Epithelial cell of esophagus (primary cell): ENCODE results near the gene SS18L1.

ENCODE experiments used
- DNase-seq: peaks from one replicate; pipeline ENCODE4 v3.0.0; 2010; ENCODE audit warnings: low read depth
- H3K4me3 ChIP-seq: 2 replicates; pipeline ENCODE4 v1.5.1; 2011; ENCODE audit warnings: mild to moderate bottlenecking, low read length, control low read depth
- TF ChIP-seq, protein P1 (sequence below): IDR thresholded peaks from 2 replicates; pipeline ENCODE4 v1.5.1; 2011; ENCODE audit warnings: low read depth, mild to moderate bottlenecking, low read length, control low read depth, inconsistent platforms; ENCODE audit not compliant: insufficient read depth; ENCODE audit errors: missing control alignments

SS18L1 gene, protein sequence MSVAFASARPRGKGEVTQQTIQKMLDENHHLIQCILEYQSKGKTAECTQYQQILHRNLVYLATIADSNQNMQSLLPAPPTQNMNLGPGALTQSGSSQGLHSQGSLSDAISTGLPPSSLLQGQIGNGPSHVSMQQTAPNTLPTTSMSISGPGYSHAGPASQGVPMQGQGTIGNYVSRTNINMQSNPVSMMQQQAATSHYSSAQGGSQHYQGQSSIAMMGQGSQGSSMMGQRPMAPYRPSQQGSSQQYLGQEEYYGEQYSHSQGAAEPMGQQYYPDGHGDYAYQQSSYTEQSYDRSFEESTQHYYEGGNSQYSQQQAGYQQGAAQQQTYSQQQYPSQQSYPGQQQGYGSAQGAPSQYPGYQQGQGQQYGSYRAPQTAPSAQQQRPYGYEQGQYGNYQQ

DNA sequence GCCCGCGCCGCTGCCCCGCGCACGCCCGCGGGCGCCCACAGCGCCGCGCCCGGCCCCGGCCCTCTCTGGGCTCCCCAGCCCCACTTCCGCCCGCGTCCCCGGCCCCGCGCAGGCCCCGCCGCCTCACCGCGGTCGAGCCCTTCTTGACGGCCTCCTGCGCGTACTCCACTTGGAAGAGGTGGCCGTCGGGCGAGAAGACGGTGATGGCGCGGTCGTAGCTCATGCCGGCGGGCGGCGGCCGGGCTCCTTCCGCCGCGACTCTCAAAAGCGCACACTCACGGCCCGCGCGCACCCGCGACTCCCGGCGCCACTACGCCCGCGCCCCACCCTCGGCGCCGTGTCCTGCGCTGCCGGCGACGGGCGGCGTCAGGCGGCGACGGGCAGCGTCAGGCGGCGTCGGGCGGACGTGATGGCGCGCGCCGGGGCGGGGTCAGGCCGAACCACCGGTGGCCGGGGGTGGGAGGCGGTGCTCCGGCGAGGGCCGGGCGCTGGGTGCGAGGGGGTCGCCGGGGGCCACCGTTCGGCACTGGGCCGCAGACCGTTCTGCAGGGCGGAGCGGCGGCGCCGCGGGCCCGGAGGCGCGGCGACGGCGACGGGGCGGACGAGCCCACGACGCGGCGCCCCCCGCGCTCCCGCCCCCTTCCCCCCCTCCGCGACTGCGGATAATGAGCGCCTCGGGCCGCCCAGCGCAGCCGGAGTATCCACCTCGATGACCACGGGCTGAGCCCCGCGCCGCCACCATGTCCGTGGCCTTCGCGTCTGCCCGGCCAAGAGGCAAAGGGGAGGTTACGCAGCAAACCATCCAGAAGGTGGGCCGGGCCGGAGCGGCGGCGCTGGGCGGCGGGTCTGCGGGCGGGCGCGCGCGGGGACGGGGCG is at the start of gene SS18L1, which contains the start of gene PSMA7:
Gene SS18L1, plus strand, starts transcription at position 689 of the 876 bp plus-strand sequence. Its CDS starts 52 bp downstream, at position 741.
Gene PSMA7, minus strand, starts transcription at position 314 of the 876 bp plus-strand sequence. Its CDS starts 91 bp downstream, at position 223.
- TF ChIP-seq, protein P1, sequence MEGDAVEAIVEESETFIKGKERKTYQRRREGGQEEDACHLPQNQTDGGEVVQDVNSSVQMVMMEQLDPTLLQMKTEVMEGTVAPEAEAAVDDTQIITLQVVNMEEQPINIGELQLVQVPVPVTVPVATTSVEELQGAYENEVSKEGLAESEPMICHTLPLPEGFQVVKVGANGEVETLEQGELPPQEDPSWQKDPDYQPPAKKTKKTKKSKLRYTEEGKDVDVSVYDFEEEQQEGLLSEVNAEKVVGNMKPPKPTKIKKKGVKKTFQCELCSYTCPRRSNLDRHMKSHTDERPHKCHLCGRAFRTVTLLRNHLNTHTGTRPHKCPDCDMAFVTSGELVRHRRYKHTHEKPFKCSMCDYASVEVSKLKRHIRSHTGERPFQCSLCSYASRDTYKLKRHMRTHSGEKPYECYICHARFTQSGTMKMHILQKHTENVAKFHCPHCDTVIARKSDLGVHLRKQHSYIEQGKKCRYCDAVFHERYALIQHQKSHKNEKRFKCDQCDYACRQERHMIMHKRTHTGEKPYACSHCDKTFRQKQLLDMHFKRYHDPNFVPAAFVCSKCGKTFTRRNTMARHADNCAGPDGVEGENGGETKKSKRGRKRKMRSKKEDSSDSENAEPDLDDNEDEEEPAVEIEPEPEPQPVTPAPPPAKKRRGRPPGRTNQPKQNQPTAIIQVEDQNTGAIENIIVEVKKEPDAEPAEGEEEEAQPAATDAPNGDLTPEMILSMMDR = no peak
- peak within 1 kb of the TSS; percentile 72 for H3K4me3 ChIP-seq
- DNase-seq = peak; percentile 92

DNA sequence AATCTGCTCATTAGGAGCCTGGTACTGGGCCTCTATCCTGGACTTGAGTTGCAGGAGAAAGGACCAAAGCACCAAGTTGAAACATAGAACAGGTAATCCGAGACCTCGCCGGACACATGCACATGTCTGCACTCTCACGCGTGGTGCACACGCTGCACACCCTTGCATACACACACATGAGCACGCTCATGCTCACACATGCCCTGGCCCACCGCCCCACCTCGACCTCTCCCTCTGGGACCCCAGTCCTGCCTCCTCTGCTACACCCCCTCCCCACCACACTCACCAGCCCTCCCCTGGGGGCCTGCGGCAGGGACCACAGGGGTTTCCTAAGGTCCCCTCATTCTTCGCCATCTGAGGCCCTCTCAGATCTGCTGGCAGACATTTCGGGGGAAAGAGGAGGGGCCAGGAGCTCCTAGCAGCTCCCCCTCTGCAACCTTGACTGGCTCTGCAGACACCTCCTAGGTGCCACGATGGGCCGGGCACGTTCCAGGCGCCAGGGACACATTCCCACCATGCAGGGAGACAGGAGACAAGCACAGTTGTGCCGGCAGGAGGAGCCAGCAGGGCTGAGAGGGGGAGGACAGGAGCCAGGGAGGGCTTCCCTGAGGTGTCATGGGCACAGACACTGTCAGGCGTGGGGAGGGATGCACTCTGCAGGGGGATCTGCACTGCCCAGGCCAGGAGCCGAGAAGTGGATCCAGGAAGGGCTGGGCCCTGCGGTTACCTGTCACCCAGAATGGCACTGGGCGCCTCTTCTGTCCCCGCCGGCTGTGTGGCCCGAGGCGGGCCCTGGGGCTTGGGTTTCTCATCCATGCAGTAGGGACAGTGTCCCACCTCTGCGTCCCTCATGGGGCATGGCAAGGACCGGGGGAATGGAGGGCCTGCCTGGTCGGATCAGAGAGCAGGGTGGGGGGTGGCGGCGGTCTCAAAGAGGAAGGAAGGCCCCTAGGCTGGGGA is 46.9 kb upstream of the SS18L1 start:
- TF ChIP-seq, protein P1 = no peak
- DNase-seq = no peak

DNA sequence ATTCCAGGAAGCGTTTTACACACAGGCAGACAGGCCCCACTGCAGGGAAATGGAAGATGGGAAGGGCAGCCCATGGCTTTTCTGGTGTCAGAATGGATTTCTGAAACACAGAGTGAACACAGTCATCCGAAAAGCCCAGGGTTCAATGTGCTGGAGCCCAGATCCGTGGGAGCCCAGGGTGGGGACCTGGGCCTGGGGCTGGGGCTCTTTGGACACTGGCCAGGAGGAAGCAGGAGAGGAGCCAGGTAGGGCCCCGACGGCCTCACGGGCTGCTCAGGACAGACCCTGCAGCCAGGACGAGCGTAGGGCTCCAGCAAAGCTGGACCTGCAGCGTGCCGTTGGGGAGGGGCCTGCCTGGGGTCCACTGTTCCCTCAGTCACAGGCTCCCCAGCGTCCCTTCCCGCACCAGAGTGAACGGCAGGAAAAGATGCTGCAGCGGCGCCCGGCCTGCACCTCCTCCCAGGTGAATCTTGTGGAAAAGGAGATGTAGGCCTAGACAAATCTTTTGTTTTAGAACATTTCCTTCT is 45.6 kb upstream of the SS18L1 start:
- no peak overlapping the region for H3K4me3 ChIP-seq
- TF ChIP-seq, protein P1 = no peak
- DNase-seq = no peak

More for the DNA sequence above, 46.9 kb upstream of the SS18L1 start:
- H3K4me3 ChIP-seq = no peak overlapping the region

DNA sequence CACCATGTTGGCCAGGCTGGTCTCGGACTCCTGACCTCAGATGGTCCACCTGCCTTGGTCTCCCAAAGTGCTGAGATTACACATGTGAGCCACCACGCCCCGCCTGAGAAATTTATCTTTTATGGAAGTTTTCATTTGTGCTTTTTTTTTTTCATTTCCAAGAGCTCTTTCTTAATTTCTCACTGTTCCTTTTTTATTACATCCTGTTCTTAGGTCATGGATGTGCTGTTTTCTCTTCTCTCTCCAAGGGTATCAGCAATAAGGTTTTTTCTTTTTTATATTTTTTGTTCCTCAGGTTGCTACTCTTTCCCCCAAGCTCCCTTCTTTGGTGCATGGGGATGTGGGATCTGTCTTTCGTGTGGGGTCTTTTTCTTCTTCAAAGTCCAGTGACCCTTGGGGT is 42.5 kb upstream of the SS18L1 start:
- DNase-seq = no peak
- no peak overlapping the region for H3K4me3 ChIP-seq
- TF ChIP-seq, protein P1 = no peak

DNA sequence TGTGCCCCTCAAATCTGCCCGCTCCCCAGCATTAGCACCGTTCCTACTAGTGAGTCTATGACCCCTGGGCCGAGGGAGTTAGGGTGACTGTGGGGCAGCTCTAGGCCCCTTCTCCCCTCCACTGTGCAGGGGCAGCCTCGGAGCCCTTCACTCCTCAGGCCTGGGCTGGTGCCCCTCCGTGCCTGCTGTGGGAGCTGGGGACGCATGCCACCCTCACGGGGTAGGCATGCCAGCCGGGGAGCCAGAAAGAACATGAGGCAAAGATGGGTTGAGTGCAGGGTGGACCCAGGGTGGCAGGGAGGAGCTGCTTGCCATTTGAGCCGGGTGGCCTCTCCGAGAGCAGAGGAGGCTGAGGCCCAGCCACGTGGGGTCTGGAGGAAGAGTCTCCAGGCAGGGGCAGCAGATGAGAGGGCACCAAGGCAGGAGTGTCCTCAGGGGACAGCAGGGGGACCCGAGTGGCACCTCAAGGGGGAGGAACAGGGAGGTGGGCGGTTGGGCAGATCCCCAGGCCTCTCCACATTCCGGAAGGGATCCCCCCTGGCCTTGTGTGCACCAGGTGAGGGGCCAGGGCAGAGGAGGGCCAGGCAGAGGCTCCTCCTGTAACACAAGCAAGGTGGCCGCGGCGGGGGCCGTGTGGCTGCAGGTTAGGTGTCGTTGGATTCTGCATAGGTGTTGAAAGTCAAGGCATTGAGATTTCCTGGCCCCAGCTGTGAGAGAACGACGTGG is 39.9 kb upstream of the SS18L1 start:
- TF ChIP-seq, protein P1 = no peak
- no peak overlapping the region for H3K4me3 ChIP-seq
- no peak for DNase-seq
